Endothelial cell of umbilical vein (primary cell): ENCODE measurements around the gene ZBTB8A. TPM values are rescaled to one million over a fixed set of nuclear protein-coding genes. Genes with fewer than 3 reads are reported as not detected.

Source experiments
- BruUV-seq: library from RNA; stranded (reverse); fragments of 400-500 nt; replicated peaks from 2 replicates; lab custom pipeline; 2021; lab: Mats Ljungman, UMichigan
- CTCF ChIA-PET: fragments of 300-600, 350-600 bp; sonication (Branson Sonifier 250); formaldehyde crosslinking; loops from one replicate; lab custom pipeline; 2021; ENCODE audit warnings: antibody characterized with exemption, inconsistent platforms; lab: Charles Lee
- POLR2A ChIA-PET: fragments of 300-600, 350-600 bp; sonication (Branson Sonifier 250); formaldehyde crosslinking; loops from one replicate; lab custom pipeline; 2021; ENCODE audit warnings: antibody characterized with exemption, inconsistent platforms; lab: Charles Lee
- DNase-seq: peaks from one replicate; pipeline ENCODE4 v3.0.0-alpha.2; 2011; ENCODE audit warnings: low read depth, low spot score
- FAIRE-seq: peaks from 2 replicates; lab custom pipeline; 2011; peaks lifted over from hg19 to GRCh38; lab: Jason Lieb, UNC
- H2AFZ ChIP-seq: 2 replicates; pipeline ENCODE4 v1.6.0; 2012; ENCODE audit warnings: low read depth, low read length, control low read depth, inconsistent platforms
- H3K27ac ChIP-seq: 2 replicates; pipeline ENCODE4 v1.5.1; 2011; ENCODE audit warnings: low read depth, mild to moderate bottlenecking, control low read depth, low read length, moderate library complexity; ENCODE audit not compliant: insufficient read depth
- H3K27me3 ChIP-seq, 2 experiments: 2 replicates each; pipeline versions ENCODE4 v1.6.0 to v1.6.1; 2011; ENCODE audit warnings: low read length in 2 of 2, mixed read lengths in 1 of 2; ENCODE audit not compliant: control insufficient read depth in 2 of 2, insufficient read depth in 2 of 2
- H3K36me3 ChIP-seq, 2 experiments: 2 replicates in 1 of 2; 3 replicates in 1 of 2; pipeline ENCODE4 v1.5.1; 2011; ENCODE audit warnings: low read length in 2 of 2, mild to moderate bottlenecking in 1 of 2, moderate library complexity in 1 of 2; ENCODE audit not compliant: control insufficient read depth in 2 of 2, insufficient read depth in 2 of 2; ENCODE audit errors: extremely low read depth in 1 of 2
- H3K4me1 ChIP-seq: 3 replicates; pipeline ENCODE4 v1.5.1; 2011; ENCODE audit warnings: mild to moderate bottlenecking, low read length; ENCODE audit not compliant: control insufficient read depth, insufficient read depth; ENCODE audit errors: extremely low read depth
- H3K4me2 ChIP-seq: 2 replicates; pipeline ENCODE4 v1.6.1; 2011; ENCODE audit warnings: low read length, control low read depth, mixed read lengths; ENCODE audit not compliant: insufficient read depth
- H3K4me3 ChIP-seq, 3 experiments: fragments of 200-600 bp in 1 of 3; sonication (generic), shearing (Covaris generic) in 1 of 3; replicated peaks in 1 of 3; 2 replicates each; pipeline ENCODE4 v1.5.1; 2011 to 2016; ENCODE audit warnings: control low read depth in 3 of 3, low read length in 3 of 3, mild to moderate bottlenecking in 2 of 3, inconsistent platforms in 1 of 3, low read depth in 1 of 3, moderate library complexity in 1 of 3; ENCODE audit not compliant: insufficient read depth in 1 of 3
- H3K79me2 ChIP-seq: 2 replicates; pipeline ENCODE4 v1.6.0; 2012; ENCODE audit warnings: low read length, inconsistent platforms; ENCODE audit not compliant: control insufficient read depth, insufficient read depth
- H3K9ac ChIP-seq: replicated peaks from 2 replicates; pipeline ENCODE3; 2011; ENCODE audit warnings: low read length, control low read depth; ENCODE audit not compliant: insufficient read depth; ENCODE audit errors: extremely low read depth
- H3K9me1 ChIP-seq: replicated peaks from 3 replicates; pipeline ENCODE4 v1.6.0; 2011; ENCODE audit warnings: mild to moderate bottlenecking, low read length; ENCODE audit not compliant: control insufficient read depth, insufficient read depth; ENCODE audit errors: extremely low read depth
- H3K9me3 ChIP-seq: replicated peaks from 2 replicates; pipeline ENCODE4 v1.5.1; 2012; ENCODE audit warnings: low read length, inconsistent platforms; ENCODE audit not compliant: control insufficient read depth, insufficient read depth
- H4K20me1 ChIP-seq: replicated peaks from 2 replicates; pipeline ENCODE3; 2011; ENCODE audit warnings: mild to moderate bottlenecking, low read length; ENCODE audit not compliant: control insufficient read depth, insufficient read depth; ENCODE audit errors: extremely low read depth
- EZH2 ChIP-seq: IDR thresholded peaks from 2 replicates; pipeline ENCODE4 v1.6.1; 2012; ENCODE audit warnings: borderline replicate concordance, low read depth, mild to moderate bottlenecking, moderate library complexity, low read length, inconsistent platforms; ENCODE audit not compliant: severe bottlenecking
- FOS ChIP-seq: IDR thresholded peaks from 2 replicates; pipeline ENCODE4 v1.6.1; 2011; ENCODE audit warnings: mild to moderate bottlenecking, low read length, moderate library complexity, borderline replicate concordance; ENCODE audit not compliant: insufficient read depth
- GATA2 ChIP-seq: IDR thresholded peaks from 2 replicates; pipeline ENCODE4 v1.7.0; 2011; ENCODE audit warnings: low read depth, mild to moderate bottlenecking, moderate library complexity, mixed read lengths, low read length; ENCODE audit not compliant: insufficient read length, insufficient read depth
- JUN ChIP-seq: IDR thresholded peaks from 2 replicates; pipeline ENCODE4 v1.6.1; 2011; ENCODE audit warnings: borderline replicate concordance, low read depth; ENCODE audit not compliant: insufficient read length, insufficient read depth
- MYC ChIP-seq: IDR thresholded peaks from one replicate; pipeline ENCODE4 v1.6.1; 2011; ENCODE audit warnings: mild to moderate bottlenecking, low read depth, low read length
- POLR2A ChIP-seq: IDR thresholded peaks from 2 replicates; pipeline ENCODE4 v1.6.1; 2012; ENCODE audit warnings: low read depth, mild to moderate bottlenecking, control low read depth, low read length
- POLR2AphosphoS5 ChIP-seq: IDR thresholded peaks from 2 replicates; pipeline ENCODE4 v1.6.1; 2012; ENCODE audit warnings: low read depth, mild to moderate bottlenecking, control low read depth, low read length, moderate library complexity; ENCODE audit not compliant: insufficient read depth
- dilution Hi-C: fragments of 300-500 bp; cut with MboI; formaldehyde crosslinking; loops from one replicate; pipeline ENCODE4 v1.15.0; 2019; ENCODE audit warnings: low sequenced_read_pairs; ENCODE audit not compliant: extremely low pct_ligation_motif_present
- intact Hi-C: fragments of 100-400 bp; cut with micrococcal nuclease; formaldehyde crosslinking; loops from one replicate; pipeline ENCODE4 v1.10.0; 2022
- polyA plus RNA-seq, 4 experiments: library from polyadenylated mRNA; depleted of rRNA in 3 of 4; stranded (reverse) in 3 of 4; unstranded in 1 of 4; fragments of >200 nt; gene quantifications; 2 replicates each; pipeline versions ENCODE4 v1.2.1 to v1.2.3, GENCODE V29; 2011 to 2012; ENCODE audit warnings: missing spikeins in 1 of 4
- total RNA-seq: library from RNA; stranded (reverse); gene quantifications from 2 replicates; pipeline ENCODE4 v1.2.3, GENCODE V29; 2021
- TF ChIP-seq, protein P1 (sequence below): IDR thresholded peaks from 2 replicates; pipeline ENCODE4 v1.6.1; 2011; ENCODE audit not compliant: insufficient read depth, insufficient read length
- TF ChIP-seq, protein P2 (sequence below), 2 donors: IDR thresholded peaks; 1 replicate in 1 of 2; 2 replicates in 1 of 2; pipeline ENCODE4 v1.5.1; 2011; ENCODE audit warnings: low read length in 2 of 2, mild to moderate bottlenecking in 2 of 2, moderate library complexity in 2 of 2, control low read depth in 1 of 2, inconsistent platforms in 1 of 2, low read depth in 1 of 2; ENCODE audit not compliant: insufficient read depth in 1 of 2; ENCODE audit errors: extremely low read depth in 1 of 2

The ZBTB8A gene
- total and polyA plus RNA-seq, 2 donors (not counting 3 experiments of a cell fraction or from before 2014, with no cell fraction given): 3.1 to 9.6 TPM

DNA sequence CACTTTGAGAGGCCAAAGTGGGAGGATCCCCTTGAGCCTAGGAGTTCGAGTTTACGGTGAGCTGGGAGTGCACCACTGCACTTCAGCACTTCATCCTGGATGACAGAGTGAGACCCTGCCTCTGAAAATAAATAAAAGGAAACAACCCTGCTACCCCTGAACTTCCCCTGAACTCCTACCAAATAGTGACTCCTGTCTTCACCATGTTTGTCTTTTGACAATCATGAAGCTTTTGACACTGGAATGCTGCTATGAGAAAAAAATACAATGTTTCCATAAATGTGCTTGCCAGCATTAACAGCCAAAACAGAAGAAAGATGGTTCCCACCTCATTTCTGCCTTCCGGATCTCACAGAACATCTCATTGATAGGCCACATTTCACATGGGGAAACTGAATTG, 10.4 kb downstream of the ZBTB8A start:
- POLR2A ChIA-PET: interaction anchor here (0.7 kb wide), 1 partner anchor 23 kb away, joined by 3 read pairs; no protein-coding TSS in a partner anchor
- H3K4me2 ChIP-seq: no peak overlapping the region
- peak overlapping the region; percentile 62 for H2AFZ ChIP-seq
- H4K20me1 ChIP-seq: no peaks in the 10 kb centered on the region
- intact Hi-C loops: no loop called here
- no peaks in the 10 kb centered on the region for H3K9me1 ChIP-seq
- FAIRE-seq (no peak), DNase-seq (peak; percentile 93)
- no peak overlapping the region for H3K4me3 ChIP-seq
- BruUV-seq: no TSS peak
- TF ChIP-seq MYC: no peak
- TF ChIP-seq, protein P1, sequence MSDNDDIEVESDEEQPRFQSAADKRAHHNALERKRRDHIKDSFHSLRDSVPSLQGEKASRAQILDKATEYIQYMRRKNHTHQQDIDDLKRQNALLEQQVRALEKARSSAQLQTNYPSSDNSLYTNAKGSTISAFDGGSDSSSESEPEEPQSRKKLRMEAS: no peak
- TF ChIP-seq POLR2A: no peak
- TF ChIP-seq FOS: no peak
- no peak for TF ChIP-seq POLR2AphosphoS5
- TF ChIP-seq JUN: no peak
- TF ChIP-seq, protein P2, sequence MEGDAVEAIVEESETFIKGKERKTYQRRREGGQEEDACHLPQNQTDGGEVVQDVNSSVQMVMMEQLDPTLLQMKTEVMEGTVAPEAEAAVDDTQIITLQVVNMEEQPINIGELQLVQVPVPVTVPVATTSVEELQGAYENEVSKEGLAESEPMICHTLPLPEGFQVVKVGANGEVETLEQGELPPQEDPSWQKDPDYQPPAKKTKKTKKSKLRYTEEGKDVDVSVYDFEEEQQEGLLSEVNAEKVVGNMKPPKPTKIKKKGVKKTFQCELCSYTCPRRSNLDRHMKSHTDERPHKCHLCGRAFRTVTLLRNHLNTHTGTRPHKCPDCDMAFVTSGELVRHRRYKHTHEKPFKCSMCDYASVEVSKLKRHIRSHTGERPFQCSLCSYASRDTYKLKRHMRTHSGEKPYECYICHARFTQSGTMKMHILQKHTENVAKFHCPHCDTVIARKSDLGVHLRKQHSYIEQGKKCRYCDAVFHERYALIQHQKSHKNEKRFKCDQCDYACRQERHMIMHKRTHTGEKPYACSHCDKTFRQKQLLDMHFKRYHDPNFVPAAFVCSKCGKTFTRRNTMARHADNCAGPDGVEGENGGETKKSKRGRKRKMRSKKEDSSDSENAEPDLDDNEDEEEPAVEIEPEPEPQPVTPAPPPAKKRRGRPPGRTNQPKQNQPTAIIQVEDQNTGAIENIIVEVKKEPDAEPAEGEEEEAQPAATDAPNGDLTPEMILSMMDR (IDR thresholded peaks at IDR 0.05; ENCODE audit: extremely low read depth in 1 of 2, insufficient read depth in 1 of 2, low read depth in 1 of 2, low read length in 2 of 2): no peak
- TF ChIP-seq EZH2: no peak
- no peak for TF ChIP-seq GATA2
- H3K9me3 ChIP-seq: no peaks in the 10 kb centered on the region
- no peak overlapping the region for H3K9ac ChIP-seq
- dilution Hi-C loops: no loop called here
- CTCF ChIA-PET: no interaction called here
- no peaks in the 10 kb centered on the region for H3K27me3 ChIP-seq
- H3K27ac ChIP-seq: no peak overlapping the region
- peaks cover 7% of the 10 kb centered on the region for H3K79me2 ChIP-seq
- H3K36me3 ChIP-seq: no peaks in the 10 kb centered on the region
- H3K4me1 ChIP-seq: peaks cover 7% of the 10 kb centered on the region
